Measurements from ENCODE around the gene LHFPL2.

Gene LHFPL2

DNA sequence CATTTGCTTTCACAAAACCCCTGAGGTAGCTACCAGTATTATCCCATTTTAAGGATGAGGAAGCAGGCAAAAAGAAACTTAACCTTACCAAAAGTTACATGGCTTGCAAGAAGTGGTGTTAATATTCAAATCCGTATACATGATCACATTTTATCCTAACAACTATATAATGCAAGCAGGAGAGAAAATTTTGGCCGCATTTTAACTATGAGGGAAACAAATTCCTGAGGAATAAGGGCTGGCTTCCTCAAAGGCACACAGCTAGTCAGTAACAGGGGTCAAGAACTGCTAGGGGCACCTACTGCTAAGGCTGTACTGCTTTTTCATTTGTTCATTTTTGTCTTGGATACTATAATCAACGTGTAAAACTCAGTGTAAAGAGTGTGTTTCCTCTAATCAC, 81.0 kb downstream of the LHFPL2 start:
- no peak for DNase-seq (ENCODE audit: low spot score)

- DNase-seq (ENCODE audit: low spot score): no peak
Measured at GRCh38 chr5:78566747-78567425, 81.7 kb downstream of the LHFPL2 start.

- no peak for DNase-seq (ENCODE audit: low spot score)
Measured at GRCh38 chr5:78565395-78565794, 83.2 kb downstream of the LHFPL2 start.

DNA sequence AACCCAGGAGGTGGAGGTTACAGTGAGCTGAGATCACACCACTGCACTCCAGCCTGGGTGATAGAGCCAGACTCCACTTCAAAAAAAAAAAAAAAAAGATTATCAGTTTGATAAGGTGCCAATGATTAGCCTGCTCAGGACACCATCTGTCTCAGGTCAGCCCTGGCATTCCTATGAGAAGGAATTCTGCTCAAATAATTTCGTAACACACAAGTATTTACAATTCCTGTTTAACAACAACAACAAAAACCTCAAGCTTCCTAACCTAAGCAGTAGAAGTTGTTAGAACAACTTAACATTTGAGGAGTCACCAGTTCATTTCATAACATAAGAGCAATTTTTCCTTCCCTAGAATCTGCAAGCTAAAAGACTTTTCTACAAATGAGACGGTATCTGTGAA, 85.0 kb downstream of the LHFPL2 start:
- no peak for DNase-seq (ENCODE audit: low spot score)

- DNase-seq (ENCODE audit: low spot score): no peak
Measured at GRCh38 chr5:78562714-78563330, 85.8 kb downstream of the LHFPL2 start.

DNA sequence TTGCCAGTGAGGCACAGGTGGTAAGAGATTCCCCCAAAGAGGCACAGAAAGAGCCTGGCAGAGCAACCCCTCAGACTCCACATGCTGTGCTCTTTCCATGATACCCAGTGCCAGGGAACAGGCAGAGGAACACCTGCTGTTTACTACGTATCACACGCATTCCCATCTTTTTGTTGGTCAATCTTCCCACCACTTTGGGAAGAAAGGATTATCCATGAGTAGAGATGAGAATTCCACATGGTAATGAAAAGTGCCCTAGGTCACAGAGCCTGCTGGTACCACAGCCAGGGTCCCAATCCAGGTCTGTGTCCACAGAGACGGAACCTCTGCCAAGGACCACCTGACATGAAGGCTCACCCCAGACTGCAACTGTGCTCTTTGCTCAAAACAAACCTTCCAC, 86.6 kb downstream of the LHFPL2 start:
- no peak for DNase-seq (ENCODE audit: low spot score)

- DNase-seq (ENCODE audit: low spot score): no peak
Measured at GRCh38 chr5:78561261-78561660, 87.3 kb downstream of the LHFPL2 start.

DNA sequence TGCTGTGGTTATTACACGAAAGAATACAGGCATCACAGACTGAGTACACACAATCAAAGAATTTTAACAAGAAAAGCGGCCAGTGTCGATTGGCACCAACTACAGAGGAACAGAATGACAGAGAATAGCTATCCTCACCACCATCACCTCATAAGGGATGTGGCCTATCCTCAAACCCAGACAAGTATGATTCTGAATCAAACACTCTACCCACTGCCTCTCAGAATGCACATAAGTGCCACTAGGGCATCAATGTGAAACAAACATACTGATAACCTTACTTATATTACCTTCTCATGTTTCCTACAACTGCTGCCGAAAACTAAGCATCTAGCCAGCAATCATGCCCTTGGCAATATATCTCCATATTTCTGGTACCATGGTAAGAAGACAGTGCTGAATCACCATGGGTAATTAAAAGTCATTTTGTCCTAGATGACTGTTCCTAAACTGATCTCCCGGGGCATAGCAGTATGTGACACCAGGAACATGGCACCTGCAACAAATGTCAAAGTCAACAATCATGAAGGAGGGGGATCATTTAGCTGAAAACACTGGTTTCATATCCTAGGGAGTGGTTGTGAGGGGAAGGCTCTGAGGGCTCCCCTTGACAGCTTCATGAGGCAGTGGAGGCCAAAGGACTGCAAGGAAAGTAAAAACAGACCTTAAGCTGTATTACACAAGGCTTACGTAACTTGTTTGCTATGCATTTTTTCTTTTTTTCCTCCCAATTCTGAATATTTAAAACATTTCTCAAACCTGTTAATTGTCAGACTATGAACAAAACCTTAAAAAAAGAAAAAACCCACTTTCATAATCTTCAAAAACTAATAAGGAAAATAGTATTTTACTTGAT, 88.3 kb downstream of the LHFPL2 start:
- DNase-seq (ENCODE audit: low spot score): no peak

- no peak for DNase-seq (ENCODE audit: low spot score)
Measured at GRCh38 chr5:78557601-78558000, 91.0 kb downstream of the LHFPL2 start.

GRCh38 chr5:78555870-78556269, 92.7 kb downstream of the LHFPL2 start:
- no peak for DNase-seq (ENCODE audit: low spot score)

DNA sequence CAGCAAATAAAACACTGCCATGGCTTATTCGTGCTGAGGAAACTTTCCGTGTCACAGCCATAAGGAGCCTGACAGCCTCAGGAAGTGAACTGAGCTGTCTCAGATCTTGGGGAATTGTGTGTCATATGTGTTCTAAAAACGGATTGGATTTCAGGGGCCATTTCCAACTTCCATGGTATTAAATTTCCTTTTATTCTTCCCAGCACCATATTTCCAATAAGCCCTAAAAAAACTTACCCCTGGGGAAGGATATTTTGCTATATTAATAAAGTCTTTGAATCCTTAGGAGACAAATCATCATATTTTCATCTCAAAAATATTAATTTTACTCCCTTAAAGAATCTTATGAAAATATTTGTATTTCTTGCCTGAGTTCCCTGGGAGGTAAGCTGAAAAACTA, 93.9 kb downstream of the LHFPL2 start:
- DNase-seq (ENCODE audit: low spot score): no peak

DNA sequence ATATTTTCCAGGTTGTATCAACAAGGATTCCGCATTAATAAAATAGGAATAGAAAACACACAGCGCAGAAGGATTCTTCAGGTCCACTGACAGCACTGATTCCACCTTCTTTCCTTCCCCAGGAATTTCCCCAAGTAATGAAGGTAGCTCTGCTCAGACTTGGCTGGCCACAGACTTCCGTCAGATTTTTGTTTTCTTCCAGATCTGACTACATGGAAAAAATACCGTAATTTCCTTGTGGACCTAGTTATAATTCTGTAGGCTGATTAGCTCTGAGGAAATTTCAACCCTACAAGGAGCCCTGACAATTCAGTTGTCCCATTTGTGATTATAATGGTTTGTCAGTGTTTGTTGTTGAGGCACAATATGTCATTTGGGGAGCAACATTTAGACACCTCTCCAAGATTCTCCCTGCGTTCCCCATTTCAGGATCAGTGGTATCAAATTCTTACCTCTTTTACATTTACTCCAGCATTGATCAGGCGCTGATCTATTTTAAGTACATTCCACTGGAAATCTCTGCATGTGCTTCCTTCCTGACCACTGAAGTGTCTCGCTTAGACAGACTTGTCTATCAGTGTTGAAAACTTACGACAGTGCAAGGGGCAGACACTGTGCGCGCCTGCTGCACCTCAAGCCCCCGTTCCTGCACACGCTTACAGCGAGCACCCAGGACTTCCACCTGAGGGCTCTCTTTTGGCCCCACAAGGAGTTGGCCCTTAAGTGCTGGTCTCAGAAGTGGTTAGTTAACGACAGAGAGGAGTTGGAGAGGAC, 94.8 kb downstream of the LHFPL2 start:
- DNase-seq (ENCODE audit: low spot score): no peak

DNA sequence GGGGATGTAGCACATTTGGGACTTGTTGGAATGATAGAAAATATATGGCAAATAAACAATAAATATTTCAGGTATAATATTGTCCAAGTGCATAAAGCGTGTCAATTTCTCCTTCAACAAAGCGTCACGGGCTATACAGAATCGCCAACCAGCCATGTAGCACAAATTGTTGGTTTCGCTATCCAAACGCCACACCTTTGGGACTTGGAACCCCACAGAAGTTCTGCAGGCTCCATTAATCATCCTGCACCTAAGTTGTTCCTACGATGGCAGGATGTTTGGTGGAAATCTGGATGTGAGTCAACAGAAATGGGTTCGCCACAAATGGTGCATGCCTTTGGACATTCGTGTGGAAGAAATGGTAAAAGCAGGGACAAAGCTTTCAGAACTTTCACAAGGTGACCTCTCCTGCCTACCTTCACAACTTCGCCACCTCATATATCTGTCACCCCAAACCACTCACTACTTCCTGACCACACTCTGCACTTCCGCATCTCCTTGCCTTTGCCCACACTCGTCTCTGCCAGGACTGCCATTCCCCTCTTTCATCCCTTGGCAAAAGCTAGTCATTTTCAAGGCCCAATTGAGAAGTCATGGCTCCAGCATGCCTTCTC, 95.7 kb downstream of the LHFPL2 start:
- no peak for DNase-seq (ENCODE audit: low spot score)

DNA sequence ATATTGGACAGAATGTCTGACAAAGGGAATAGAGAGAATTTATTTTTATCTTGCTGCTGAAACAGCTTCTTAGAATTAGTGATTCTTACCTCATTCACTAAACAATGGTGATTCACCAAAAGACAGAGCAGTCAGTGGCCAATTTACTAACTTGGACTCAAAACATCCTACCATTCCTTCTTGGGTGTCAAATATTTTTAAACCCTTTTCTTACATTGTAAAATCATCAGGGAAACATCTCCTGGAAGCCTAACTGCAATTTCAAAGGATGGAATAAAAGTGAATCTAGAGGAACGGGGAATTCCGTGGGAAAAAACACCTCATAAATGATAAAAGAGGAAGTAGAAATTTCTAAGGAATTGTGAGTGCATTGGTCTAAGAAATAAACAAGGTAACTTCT, 97.7 kb downstream of the LHFPL2 start:
- no peak for DNase-seq (ENCODE audit: low spot score)

DNA sequence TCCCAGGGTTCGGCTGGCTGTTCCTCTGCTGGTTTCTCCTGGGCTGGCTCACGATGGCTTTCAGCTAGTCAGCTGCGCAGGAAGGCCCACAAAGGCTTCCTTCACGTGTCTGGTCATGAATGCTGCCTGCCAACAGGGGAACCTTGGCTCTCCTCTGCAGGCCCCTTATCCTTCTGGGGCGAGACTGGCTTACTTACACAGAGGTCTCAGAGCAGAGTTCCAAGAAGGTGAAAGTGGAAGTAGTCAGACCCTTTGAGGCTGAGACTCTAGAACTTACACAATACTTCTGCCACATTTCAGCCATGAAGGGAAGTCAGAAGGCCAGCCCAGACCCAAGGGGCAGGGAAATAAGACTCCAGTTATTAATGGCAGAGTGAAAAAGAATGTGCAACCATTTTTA, 99.5 kb downstream of the LHFPL2 start:
- DNase-seq (ENCODE audit: low spot score): no peak

DNA sequence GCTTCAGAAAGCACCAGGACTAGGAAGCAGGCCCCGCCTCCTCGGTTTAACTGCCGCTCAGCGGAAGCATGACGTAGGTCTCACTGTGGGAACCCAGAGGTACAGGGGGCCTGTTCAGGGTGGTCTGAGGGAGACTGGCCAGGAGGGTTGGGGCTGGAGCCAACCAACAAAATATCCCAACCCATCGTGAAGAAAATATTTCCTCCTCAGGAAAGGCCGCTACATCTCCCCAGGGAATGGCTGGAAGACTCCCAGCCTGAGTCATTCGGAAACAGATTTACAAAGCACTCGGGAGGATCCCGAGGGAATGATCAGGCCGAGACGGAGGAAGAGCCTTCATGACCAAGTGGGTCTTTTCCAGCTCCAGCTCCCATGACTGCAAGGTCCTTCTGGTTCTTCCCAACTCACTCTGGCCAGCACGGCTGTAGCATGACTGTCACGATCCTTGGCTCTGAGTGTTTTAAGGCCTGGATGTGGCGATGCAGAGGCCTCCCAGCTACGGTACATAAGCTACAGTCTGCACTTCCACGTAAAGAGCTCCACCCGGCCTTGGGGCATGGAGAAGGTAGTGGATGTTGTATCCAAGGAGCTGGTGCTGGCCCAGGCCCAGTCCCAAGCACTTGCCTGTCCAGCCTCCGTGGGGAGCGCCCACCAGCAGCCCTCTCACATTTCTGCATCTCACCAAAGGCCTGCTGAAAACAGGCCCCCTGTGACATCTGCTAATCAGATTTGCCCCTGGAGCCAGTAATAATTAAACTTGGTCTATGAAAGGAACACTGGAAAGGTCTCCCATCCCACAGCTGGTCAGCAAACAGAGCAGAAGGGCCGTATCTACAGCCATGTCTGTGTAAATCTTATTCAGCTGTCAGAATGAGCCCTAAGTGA, 100.6 kb downstream of the LHFPL2 start:
- no peak for DNase-seq (ENCODE audit: low spot score)

DNA sequence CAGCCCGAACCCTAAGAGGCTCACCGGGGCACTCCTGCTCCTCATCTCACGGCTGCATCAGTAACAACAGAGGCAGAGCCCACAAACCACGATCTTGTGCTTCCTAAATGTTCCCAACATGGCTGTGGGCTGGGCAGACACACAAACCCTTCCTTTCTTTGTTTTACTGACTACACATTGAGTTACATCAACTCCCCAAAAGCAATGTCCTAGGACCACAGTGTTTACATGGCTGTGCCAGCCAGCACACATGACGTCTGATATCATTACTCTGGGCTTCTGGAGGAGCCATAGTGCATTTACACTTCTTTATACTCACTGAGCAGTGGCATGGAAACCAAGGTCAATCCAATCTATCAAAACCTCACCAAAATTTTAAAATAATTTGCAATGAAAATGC, 101.4 kb downstream of the LHFPL2 start:
- DNase-seq (ENCODE audit: low spot score): no peak

GRCh38 chr5:78546276-78546996, 102.1 kb downstream of the LHFPL2 start:
- DNase-seq (ENCODE audit: low spot score): no peak

GRCh38 chr5:78545406-78545805, 103.2 kb downstream of the LHFPL2 start:
- DNase-seq (ENCODE audit: low spot score): no peak

- DNase-seq (ENCODE audit: low spot score): no peak
Measured at GRCh38 chr5:78544561-78545201, 103.9 kb downstream of the LHFPL2 start.
